Left lung (tissue), 10 donors: ENCODE data around the gene DLG2. TPM values are rescaled to one million over a fixed set of nuclear protein-coding genes. Genes with fewer than 3 reads are reported as not detected.
A peak's percentile ranks its signal among the peaks of the same experiment; 100 is the strongest.
"Not testable (repeated sequence)": the region's sequence is repeated elsewhere in the genome, so short reads cannot be mapped to it uniquely, and the experiment has no call there.

Source experiments
- ATAC-seq: fragments of 200-7000 bp; cut with Tn5 transposase; one replicate; pipeline ENCODE4 v1.9.1; 2020; ENCODE audit warnings: moderate library complexity
- DNase-seq, 4 donors: peaks; one replicate each; pipeline ENCODE4 v3.0.0-alpha.2; 2013 to 2020
- H3K27ac ChIP-seq, 2 donors: fragments of 200-600 bp; sonication (generic) in 1 of 2; one replicate each; pipeline versions ENCODE4 v1.5.0 to v1.8.0; 2020 to 2021
- H3K27me3 ChIP-seq, 2 donors: fragments of 200-600 bp; sonication (generic) in 1 of 2; one replicate each; pipeline versions ENCODE4 v1.5.0 to v1.8.0; 2020 to 2021
- H3K36me3 ChIP-seq, 2 donors: fragments of 200-600 bp; sonication (generic) in 1 of 2; one replicate each; pipeline versions ENCODE4 v1.5.0 to v1.8.0; 2020 to 2021
- H3K4me1 ChIP-seq, 2 donors: fragments of 200-600 bp; one replicate each; pipeline ENCODE4 v1.8.0; 2021
- H3K4me3 ChIP-seq, 2 donors: fragments of 200-600 bp; sonication (generic) in 1 of 2; one replicate each; pipeline versions ENCODE4 v1.5.0 to v1.8.0; 2020 to 2021; ENCODE audit warnings: mild to moderate bottlenecking in 1 of 2
- H3K9me3 ChIP-seq, 2 donors: fragments of 200-600 bp; sonication (generic) in 1 of 2; one replicate each; pipeline versions ENCODE4 v1.5.0 to v1.8.0; 2020 to 2021
- intact Hi-C, 2 donors: fragments of 100-400 bp; cut with DNase I; formaldehyde crosslinking; loops; one replicate each; pipeline versions ENCODE4 v1.11.2 to v1.14.2; 2022
- polyA plus RNA-seq, 6 donors: library from polyadenylated mRNA; unstranded; fragments of 120-200 nt; gene quantifications; one replicate each; pipeline ENCODE4 v1.2.1, GENCODE V29; 2013; ENCODE audit not compliant: insufficient read length in 6 of 6
- total RNA-seq, 2 donors: library from RNA; stranded (reverse); fragmentation: NEBNext Ultra II Directional; extraction: Animal tissue kit (Norgen Biotek cat#: 25700); gene quantifications; one replicate each; pipeline ENCODE4 v1.2.1, GENCODE V29; 2021
- TF ChIP-seq, protein P1 (sequence below), 2 donors: fragments of 200-600 bp; sonication (generic) in 1 of 2; IDR thresholded peaks; one replicate each; pipeline versions ENCODE4 v1.5.0 to v1.8.0; 2021; ENCODE audit warnings: antibody characterized with exemption in 2 of 2
- donor health status: DM: no; HTN: yes; CAD: no.
- donor health status: DM: no; HTN: no; CAD: no.

Gene DLG2
- total and polyA plus RNA-seq, 8 donors: 4.5 to 15.0 (median 8.6) TPM

DNA sequence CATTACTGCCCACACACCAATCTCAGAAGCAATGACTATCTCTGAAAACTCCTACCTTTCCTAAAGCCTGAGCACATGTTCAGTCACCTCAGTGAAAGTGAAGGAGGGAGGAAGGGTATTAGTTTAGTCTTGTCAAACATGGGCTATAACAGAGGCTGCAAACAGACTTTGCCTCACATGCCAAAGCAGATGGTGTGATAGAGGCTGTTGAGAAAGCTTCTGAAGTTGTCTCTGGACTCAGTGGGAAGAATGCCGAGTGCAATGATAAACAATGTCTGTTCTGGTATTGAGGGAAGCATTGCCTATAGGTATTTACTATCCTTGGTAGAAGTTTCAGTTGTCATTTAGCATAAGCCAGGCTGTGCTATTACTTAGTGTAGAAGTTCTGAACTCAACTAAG lies 2026.5 kb downstream of the DLG2 start:
- Histone ChIP-seq H3K36me3 (no peaks in the 10 kb centered on the region), H3K9me3 (no peaks in the 10 kb centered on the region), H3K4me1 (no peaks in the 10 kb centered on the region), H3K27ac (no peak overlapping the region), H3K4me3 (no peak overlapping the region), H3K27me3 (no peaks in the 10 kb centered on the region)
- intact Hi-C loops: no loop called here
- TF ChIP-seq, protein P1, sequence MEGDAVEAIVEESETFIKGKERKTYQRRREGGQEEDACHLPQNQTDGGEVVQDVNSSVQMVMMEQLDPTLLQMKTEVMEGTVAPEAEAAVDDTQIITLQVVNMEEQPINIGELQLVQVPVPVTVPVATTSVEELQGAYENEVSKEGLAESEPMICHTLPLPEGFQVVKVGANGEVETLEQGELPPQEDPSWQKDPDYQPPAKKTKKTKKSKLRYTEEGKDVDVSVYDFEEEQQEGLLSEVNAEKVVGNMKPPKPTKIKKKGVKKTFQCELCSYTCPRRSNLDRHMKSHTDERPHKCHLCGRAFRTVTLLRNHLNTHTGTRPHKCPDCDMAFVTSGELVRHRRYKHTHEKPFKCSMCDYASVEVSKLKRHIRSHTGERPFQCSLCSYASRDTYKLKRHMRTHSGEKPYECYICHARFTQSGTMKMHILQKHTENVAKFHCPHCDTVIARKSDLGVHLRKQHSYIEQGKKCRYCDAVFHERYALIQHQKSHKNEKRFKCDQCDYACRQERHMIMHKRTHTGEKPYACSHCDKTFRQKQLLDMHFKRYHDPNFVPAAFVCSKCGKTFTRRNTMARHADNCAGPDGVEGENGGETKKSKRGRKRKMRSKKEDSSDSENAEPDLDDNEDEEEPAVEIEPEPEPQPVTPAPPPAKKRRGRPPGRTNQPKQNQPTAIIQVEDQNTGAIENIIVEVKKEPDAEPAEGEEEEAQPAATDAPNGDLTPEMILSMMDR (IDR thresholded peaks at IDR 0.05): no peak
- DNase-seq: no peak
- ATAC-seq: no peak

DNA sequence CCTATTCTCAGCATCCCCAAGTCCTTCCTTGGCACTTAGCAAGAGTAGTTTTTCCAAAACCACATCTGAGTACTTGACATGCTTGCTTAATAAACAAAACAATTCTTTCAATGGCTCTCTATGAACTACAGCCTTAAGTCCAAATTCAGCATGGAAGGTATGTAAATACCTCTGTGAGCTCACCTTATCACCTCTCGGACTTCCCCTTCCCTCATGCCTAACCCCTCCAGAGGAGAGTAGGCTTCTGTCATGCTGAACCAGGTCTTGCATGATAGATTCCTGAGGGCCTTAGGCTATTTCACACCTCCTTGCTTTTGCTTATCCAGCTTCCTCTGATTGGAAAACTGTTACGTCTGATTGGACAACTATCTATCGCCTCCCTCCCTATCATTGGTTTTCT lies 2028.1 kb downstream of the DLG2 start:
- intact Hi-C loops: no loop called here
- TF ChIP-seq, protein P1 (IDR thresholded peaks at IDR 0.05): no peak

DNA sequence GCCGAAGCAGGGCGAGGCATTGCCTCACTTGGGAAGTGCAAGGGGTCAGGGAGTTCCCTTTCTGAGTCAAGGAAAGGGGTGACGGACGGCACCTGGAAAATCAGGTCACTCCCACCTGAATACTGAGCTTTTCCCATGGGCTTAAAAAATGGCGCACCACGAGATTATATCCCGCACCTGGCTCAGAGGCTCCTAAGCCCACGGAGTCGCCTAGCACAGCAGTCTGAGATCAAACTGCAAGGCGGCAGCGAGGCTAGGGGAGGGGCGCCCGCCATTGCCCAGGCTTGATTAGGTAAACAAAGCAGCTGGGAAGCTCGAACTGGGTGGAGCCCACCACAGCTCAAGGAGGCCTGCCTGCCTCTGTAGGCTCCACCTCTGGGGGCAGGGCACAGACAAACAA lies 2039.3 kb downstream of the DLG2 start:
- H3K4me1 ChIP-seq, H3K27ac ChIP-seq, H3K36me3 ChIP-seq, ATAC-seq, intact Hi-C loops, H3K9me3 ChIP-seq, H3K27me3 ChIP-seq, DNase-seq, H3K4me3 ChIP-seq: not testable (repeated sequence)

More for the DNA sequence above, 2028.1 kb downstream of the DLG2 start:
- DNase-seq: no peak
- no peaks in the 10 kb centered on the region for H3K9me3 ChIP-seq
- peak; percentile 87 for ATAC-seq
- no peaks in the 10 kb centered on the region for H3K4me1 ChIP-seq
- no peak overlapping the region for H3K27ac ChIP-seq
- no peak overlapping the region for H3K4me3 ChIP-seq
- no peaks in the 10 kb centered on the region for H3K27me3 ChIP-seq
- no peaks in the 10 kb centered on the region for H3K36me3 ChIP-seq

DNA sequence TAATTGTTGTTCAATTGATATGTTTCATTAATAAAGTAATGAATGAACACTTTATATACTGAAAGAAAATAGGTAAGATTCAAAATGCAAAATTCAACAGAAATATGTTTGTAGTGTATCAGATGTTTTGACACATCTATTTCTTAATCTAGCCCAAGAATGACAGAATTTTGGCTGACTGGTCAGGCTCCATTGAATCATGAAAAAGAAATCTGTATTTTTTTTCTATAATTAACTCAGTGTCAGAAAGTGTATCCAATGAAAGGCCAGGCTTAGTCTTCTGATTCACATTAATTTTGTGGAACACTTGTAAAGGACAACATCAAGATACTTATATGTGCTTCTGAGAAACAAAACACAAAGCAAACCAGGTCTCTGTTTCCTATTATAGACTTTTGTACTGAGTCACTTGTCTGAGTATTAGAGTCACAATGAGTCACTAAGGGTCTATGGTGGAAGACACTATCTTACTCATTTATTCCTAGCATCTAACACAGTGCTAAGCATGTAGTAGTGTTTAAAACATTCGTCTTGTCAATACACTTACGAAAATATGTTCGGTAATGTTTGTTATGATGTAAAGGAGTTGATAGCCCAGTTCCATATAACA lies 2043.3 kb downstream of the DLG2 start:
- TF ChIP-seq, protein P1 (IDR thresholded peaks at IDR 0.05): no peak
- H3K4me1 ChIP-seq: no peaks in the 10 kb centered on the region
- no peaks in the 10 kb centered on the region for H3K27me3 ChIP-seq
- H3K36me3 ChIP-seq: no peaks in the 10 kb centered on the region
- ATAC-seq (peak; percentile 47), DNase-seq (no peak)
- no peak overlapping the region for H3K4me3 ChIP-seq
- intact Hi-C loops: no loop called here
- no peaks in the 10 kb centered on the region for H3K9me3 ChIP-seq
- H3K27ac ChIP-seq: no peak overlapping the region

DNA sequence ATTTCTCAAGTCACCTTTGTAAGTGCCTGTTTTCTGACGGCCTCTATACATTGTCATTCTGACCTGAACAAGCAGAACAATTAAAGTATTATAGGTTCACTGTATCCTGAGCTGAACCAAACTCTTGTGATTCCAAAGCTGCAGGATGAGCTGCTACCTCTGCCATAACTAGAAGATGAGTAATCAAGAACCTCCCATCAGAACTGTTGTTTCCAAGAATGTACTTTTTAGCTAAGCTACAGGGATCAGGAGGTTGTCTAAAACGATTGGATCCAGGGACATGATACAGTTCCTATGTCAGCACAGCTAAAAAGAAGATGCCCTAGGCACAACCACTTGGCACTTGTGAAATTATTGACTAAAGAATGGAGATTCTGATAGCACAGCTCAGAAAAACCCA lies 2052.6 kb downstream of the DLG2 start:
- Histone ChIP-seq H3K36me3 (no peaks in the 10 kb centered on the region), H3K4me1 (no peaks in the 10 kb centered on the region), H3K4me3 (no peak overlapping the region), H3K27me3 (no peaks in the 10 kb centered on the region), H3K9me3 (no peaks in the 10 kb centered on the region), H3K27ac (no peak overlapping the region)
- ATAC-seq (no peak), DNase-seq (no peak)
- intact Hi-C loops: no loop called here
- TF ChIP-seq, protein P1 (IDR thresholded peaks at IDR 0.05): no peak
